BLaER1 treated with 17β-estradiol and CSF1 and Interleukin-3, amounts not matched to agents 10 nM and 100 nM (cell line): ENCODE measurements around the gene SLIT1.

Source experiments
- H3K27ac ChIP-seq, 11 experiments: shearing (Covaris generic); formaldehyde crosslinking; 2 replicates each; pipeline ENCODE4 v1.8.1; 2022
- H3K27me3 ChIP-seq, 11 experiments: shearing (Covaris generic); formaldehyde crosslinking; 2 replicates each; pipeline ENCODE4 v1.8.1; 2022
- H3K36me3 ChIP-seq, 11 experiments: shearing (Covaris generic); formaldehyde crosslinking; 2 replicates each; pipeline ENCODE4 v1.8.1; 2022
- H3K4me1 ChIP-seq, 10 experiments: shearing (Covaris generic); formaldehyde crosslinking; 2 replicates each; pipeline ENCODE4 v1.8.1; 2022
- H3K4me2 ChIP-seq, 11 experiments: shearing (Covaris generic); formaldehyde crosslinking; 2 replicates each; pipeline ENCODE4 v1.8.1; 2022
- H3K4me3 ChIP-seq, 10 experiments: shearing (Covaris generic); formaldehyde crosslinking; 2 replicates each; pipeline ENCODE4 v1.8.1; 2022
- H3K9ac ChIP-seq, 11 experiments: shearing (Covaris generic); formaldehyde crosslinking; 2 replicates each; pipeline ENCODE4 v1.8.1; 2022
- H3K9me3 ChIP-seq, 11 experiments: shearing (Covaris generic); formaldehyde crosslinking; replicated peaks in 1 of 11; 2 replicates each; pipeline ENCODE4 v1.8.1; 2022
- H4K20me1 ChIP-seq, 11 experiments: shearing (Covaris generic); formaldehyde crosslinking; 2 replicates each; pipeline ENCODE4 v1.8.1; 2022
- Cebpa-rat ChIP-seq, 11 experiments: shearing (Covaris generic); IDR thresholded peaks; 2 replicates each; pipeline ENCODE4 v1.8.1; 2022

The SLIT1 gene

GRCh38 chr10:97185326-97186058 lies at the start of gene SLIT1:
Gene SLIT1, minus strand, starts transcription at chr10:97185959. Its CDS starts 285 bp downstream, at chr10:97185674.
- Histone ChIP-seq H4K20me1 (peaks cover 0 to 67% (median 20%) of the 10 kb centered on the region in 11 experiments; a peak in 15 of 22 replicates), H3K27ac (no peak within 1 kb of the TSS), H3K4me1 (peaks cover 7 to 31% (median 25%) of the 10 kb centered on the region in 10 experiments; a peak in 19 of 20 replicates), H3K9ac (0 out of 22 replicates have a peak within 1 kb of the TSS, but pooled peaks of 1 of the 11 experiments have one; percentile 37), H3K4me2 (peak within 1 kb of the TSS; percentile 79 to 93 (median 87)), H3K9me3 (no peaks in the 10 kb centered on the region), H3K4me3 (peak within 1 kb of the TSS; percentile 36 to 65 (median 54)), H3K36me3 (no peaks in the 10 kb centered on the region), H3K27me3 (peaks cover 56 to 81% (median 75%) of the 10 kb centered on the region in 11 experiments)
- TF ChIP-seq Cebpa-rat (IDR thresholded peaks at IDR 0.05), result no peak

GRCh38 chr10:97235353-97235752 lies 49.6 kb upstream of the SLIT1 start:
- no peak overlapping the region for H3K4me2 ChIP-seq
- H4K20me1 ChIP-seq, result peaks cover 0 to 7% (median 3%) of the 10 kb centered on the region in 11 experiments; a peak in 4 of 22 replicates
- peaks cover 0 to 35% (median 21%) of the 10 kb centered on the region in 10 experiments; a peak in 18 of 20 replicates for H3K4me1 ChIP-seq
- TF ChIP-seq Cebpa-rat (IDR thresholded peaks at IDR 0.05), result no peak
- no peaks in the 10 kb centered on the region for H3K27me3 ChIP-seq
- no peak overlapping the region for H3K4me3 ChIP-seq
- peaks cover 13 to 92% (median 68%) of the 10 kb centered on the region in 11 experiments for H3K36me3 ChIP-seq
- no peak overlapping the region for H3K9ac ChIP-seq
- H3K27ac ChIP-seq, result no peak overlapping the region
- no peaks in the 10 kb centered on the region for H3K9me3 ChIP-seq

GRCh38 chr10:97234400-97234799 lies 48.6 kb upstream of the SLIT1 start:
- H3K4me3 ChIP-seq, result no peak overlapping the region
- H4K20me1 ChIP-seq, result peaks cover 0 to 7% (median 3%) of the 10 kb centered on the region in 11 experiments; a peak in 4 of 22 replicates
- TF ChIP-seq Cebpa-rat (IDR thresholded peaks at IDR 0.05), result no peak
- H3K4me2 ChIP-seq, result no peak overlapping the region
- no peak overlapping the region for H3K27ac ChIP-seq
- no peaks in the 10 kb centered on the region for H3K9me3 ChIP-seq
- peaks cover 10 to 96% (median 69%) of the 10 kb centered on the region in 11 experiments; a peak in 21 of 22 replicates for H3K36me3 ChIP-seq
- no peak overlapping the region for H3K9ac ChIP-seq
- H3K4me1 ChIP-seq, result peaks cover 0 to 35% (median 21%) of the 10 kb centered on the region in 10 experiments; a peak in 18 of 20 replicates
- H3K27me3 ChIP-seq, result no peaks in the 10 kb centered on the region

DNA sequence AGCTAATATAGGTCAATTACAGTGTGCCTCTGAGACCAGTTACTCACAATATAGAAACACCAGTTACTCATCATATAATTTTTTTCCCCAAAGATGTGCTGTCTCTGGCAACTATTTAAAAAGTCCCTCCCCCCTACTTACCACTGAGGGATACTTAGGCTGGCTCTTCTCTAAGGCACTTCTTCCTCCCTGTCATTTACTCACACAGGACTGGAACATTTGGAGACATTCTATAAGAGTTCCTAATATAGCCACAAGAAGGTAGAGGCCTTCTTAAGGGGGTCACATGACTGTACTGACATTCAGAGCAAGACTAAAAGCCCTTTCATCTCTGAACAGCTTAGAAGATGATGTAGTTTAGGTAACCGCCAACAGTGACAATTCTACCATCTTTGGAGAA lies 44.4 kb upstream of the SLIT1 start:
- peaks cover 17 to 96% (median 79%) of the 10 kb centered on the region in 11 experiments; a peak in 21 of 22 replicates for H3K36me3 ChIP-seq
- H3K4me1 ChIP-seq, result peaks cover 5 to 45% (median 14%) of the 10 kb centered on the region in 10 experiments; a peak in 19 of 20 replicates
- H4K20me1 ChIP-seq, result peaks cover 0 to 15% (median 3%) of the 10 kb centered on the region in 11 experiments; a peak in 5 of 22 replicates
- H3K4me2 ChIP-seq, result peak overlapping the region in 2 of 11 experiments; percentile 43 to 44; a peak in 3 of 22 replicates
- H3K9ac ChIP-seq, result no peak overlapping the region
- H3K4me3 ChIP-seq, result no peak overlapping the region
- TF ChIP-seq Cebpa-rat (IDR thresholded peaks at IDR 0.05), result no peak
- H3K27ac ChIP-seq, result no peak overlapping the region
- H3K9me3 ChIP-seq, result no peaks in the 10 kb centered on the region
- no peaks in the 10 kb centered on the region for H3K27me3 ChIP-seq

DNA sequence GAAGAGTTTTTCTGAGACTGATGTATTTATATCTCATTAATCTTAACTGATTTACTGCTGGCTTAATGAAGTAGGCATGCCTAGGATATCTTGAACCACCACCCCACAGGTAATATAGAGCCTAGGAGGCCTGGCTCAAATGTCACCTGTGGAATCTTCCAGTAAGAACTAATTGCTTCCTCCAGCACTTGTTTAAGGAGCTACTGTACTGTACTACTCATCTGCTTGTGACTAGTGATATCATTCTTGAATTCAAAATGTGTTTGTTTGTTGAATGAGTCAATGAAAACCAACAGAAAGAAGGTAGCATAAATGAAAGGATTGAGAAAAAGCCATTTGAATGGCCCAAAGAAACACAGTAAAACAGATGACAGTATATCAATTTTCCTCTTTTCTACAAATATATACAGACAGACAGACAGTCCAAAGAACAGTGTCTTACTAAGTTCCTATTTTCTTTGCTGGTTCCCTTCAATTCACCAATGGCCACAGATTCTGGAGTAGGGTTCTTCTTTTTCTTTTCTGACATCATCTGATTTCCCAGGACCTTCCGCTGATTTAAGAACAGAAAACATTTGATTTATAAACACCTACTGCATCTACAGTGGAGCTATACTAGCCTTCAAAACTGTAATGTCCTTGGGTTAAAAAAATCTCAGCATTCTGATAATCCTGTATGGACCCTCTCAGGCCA lies 43.7 kb upstream of the SLIT1 start:
- Histone ChIP-seq H3K36me3 (peaks cover 13 to 98% (median 81%) of the 10 kb centered on the region in 11 experiments; a peak in 21 of 22 replicates), H3K4me3 (no peak overlapping the region), H3K27ac (no peak overlapping the region; a peak in 1 of 22 replicates), H3K27me3 (no peaks in the 10 kb centered on the region), H3K4me2 (peak overlapping the region in 2 of 11 experiments; percentile 43 to 44; a peak in 3 of 22 replicates), H3K9me3 (no peaks in the 10 kb centered on the region), H3K4me1 (peaks cover 11 to 52% (median 21%) of the 10 kb centered on the region in 10 experiments), H3K9ac (no peak overlapping the region), H4K20me1 (peaks cover 0 to 20% (median 6%) of the 10 kb centered on the region in 11 experiments; a peak in 12 of 22 replicates)
- no peak for TF ChIP-seq Cebpa-rat (IDR thresholded peaks at IDR 0.05)

- TF ChIP-seq Cebpa-rat (IDR thresholded peaks at IDR 0.05), result no peak
- Histone ChIP-seq H3K27ac (no peak overlapping the region), H4K20me1 (peaks cover 0 to 22% (median 7%) of the 10 kb centered on the region in 11 experiments; a peak in 11 of 22 replicates), H3K9ac (no peak overlapping the region), H3K36me3 (peaks cover 13 to 100% (median 84%) of the 10 kb centered on the region in 11 experiments; a peak in 21 of 22 replicates), H3K4me1 (peaks cover 18 to 59% (median 24%) of the 10 kb centered on the region in 10 experiments), H3K27me3 (no peaks in the 10 kb centered on the region), H3K4me2 (peak overlapping the region in 2 of 11 experiments; percentile 43 to 44; a peak in 3 of 22 replicates), H3K9me3 (no peaks in the 10 kb centered on the region), H3K4me3 (no peak overlapping the region)
Observed at GRCh38 chr10:97228775-97229157, 43.0 kb upstream of the SLIT1 start.

GRCh38 chr10:97228130-97228774 lies 42.5 kb upstream of the SLIT1 start:
- H3K4me3 ChIP-seq, result no peak overlapping the region
- H3K9me3 ChIP-seq, result no peaks in the 10 kb centered on the region
- H3K9ac ChIP-seq, result no peak overlapping the region
- H3K27me3 ChIP-seq, result no peaks in the 10 kb centered on the region
- H3K36me3 ChIP-seq, result peaks cover 13 to 100% (median 84%) of the 10 kb centered on the region in 11 experiments; a peak in 21 of 22 replicates
- no peak overlapping the region for H3K27ac ChIP-seq
- peaks cover 0 to 22% (median 7%) of the 10 kb centered on the region in 11 experiments; a peak in 12 of 22 replicates for H4K20me1 ChIP-seq
- no peak for TF ChIP-seq Cebpa-rat (IDR thresholded peaks at IDR 0.05)
- H3K4me2 ChIP-seq, result no peak overlapping the region
- H3K4me1 ChIP-seq, result peaks cover 19 to 64% (median 24%) of the 10 kb centered on the region in 10 experiments

GRCh38 chr10:97226398-97226797 lies 40.6 kb upstream of the SLIT1 start:
- H3K4me2 ChIP-seq, result no peak overlapping the region
- peaks cover 0 to 26% (median 8%) of the 10 kb centered on the region in 11 experiments; a peak in 12 of 22 replicates for H4K20me1 ChIP-seq
- no peak overlapping the region for H3K9ac ChIP-seq
- H3K36me3 ChIP-seq, result peaks cover 18 to 100% (median 86%) of the 10 kb centered on the region in 11 experiments
- no peak overlapping the region for H3K4me3 ChIP-seq
- 0 out of 22 replicates have a peak, but pooled peaks cover 0 to 7% (median 0%) of the 10 kb centered on the region in 11 experiments for H3K27me3 ChIP-seq
- H3K9me3 ChIP-seq, result no peaks in the 10 kb centered on the region
- TF ChIP-seq Cebpa-rat (IDR thresholded peaks at IDR 0.05), result no peak
- peaks cover 9 to 83% (median 12%) of the 10 kb centered on the region in 10 experiments for H3K4me1 ChIP-seq
- no peak overlapping the region for H3K27ac ChIP-seq
